ENCODE data around the gene DPP4. TPM values are rescaled to one million over a fixed set of nuclear protein-coding genes. Genes with fewer than 3 reads are reported as not detected.
"Not testable (repeated sequence)": the region's sequence is repeated elsewhere in the genome, so short reads cannot be mapped to it uniquely, and the experiment has no call there.

Gene DPP4
- total RNA-seq, 2 experiments from 2014 or later, result 101 to 107 TPM

DNA sequence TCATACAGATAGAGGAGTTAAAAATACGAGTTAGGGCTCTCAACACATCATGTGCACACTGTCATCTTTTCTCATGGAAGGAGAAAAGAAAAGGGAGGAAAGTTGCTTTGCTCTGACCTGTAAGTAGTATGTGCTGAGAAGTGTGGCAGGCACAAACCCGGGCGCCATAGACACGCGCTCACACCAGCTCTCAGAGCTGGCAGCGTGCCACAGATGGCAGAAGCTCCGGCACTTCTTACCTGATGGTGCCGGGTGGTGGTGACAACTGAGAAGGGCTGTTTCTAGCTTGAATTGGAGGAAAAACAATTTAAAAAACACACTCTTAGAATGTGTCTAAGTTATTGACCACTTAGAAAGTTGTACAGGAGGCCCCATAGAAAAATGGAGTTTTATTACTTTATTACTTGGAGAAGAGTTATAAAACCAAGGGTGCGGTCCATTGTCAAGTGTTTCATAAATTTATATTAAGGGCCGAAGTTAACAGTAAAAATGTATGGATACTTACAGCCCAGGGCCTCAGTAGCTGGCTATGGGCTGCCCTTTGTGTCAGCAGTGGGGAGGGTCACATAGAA, 92.2 kb downstream of the DPP4 start:
- peaks cover 38% of the 10 kb centered on the region for H3K36me3 Mint-ChIP-seq
- DNase-seq, result no peak
- peak overlapping the region; percentile 53 for H3K27ac Mint-ChIP-seq
- H3K9me3 Mint-ChIP-seq, result peaks cover 8% of the 10 kb centered on the region
- no peaks in the 10 kb centered on the region for H3K27me3 Mint-ChIP-seq
- H3K4me3 Mint-ChIP-seq, result no peak overlapping the region
- ATAC-seq (ENCODE audit: low read depth), result no peak
- POLR2A ChIA-PET, result no interaction called here
- peaks cover 44% of the 10 kb centered on the region for H3K4me1 Mint-ChIP-seq

- H3K9me3 Mint-ChIP-seq, result peaks cover 7% of the 10 kb centered on the region
- no peak overlapping the region for H3K4me3 Mint-ChIP-seq
- peaks cover 43% of the 10 kb centered on the region for H3K4me1 Mint-ChIP-seq
- peak overlapping the region; percentile 38 for H3K27ac Mint-ChIP-seq
- no peaks in the 10 kb centered on the region for H3K27me3 Mint-ChIP-seq
- H3K36me3 Mint-ChIP-seq, result peaks cover 37% of the 10 kb centered on the region
- POLR2A ChIA-PET, result no interaction called here
- no peak for DNase-seq
- ATAC-seq (ENCODE audit: low read depth), result no peak
These were observed 93.0 kb downstream of the DPP4 start for GRCh38 chr2:161980976-161981375.

- H3K27ac Mint-ChIP-seq, result peak overlapping the region; percentile 71
- ATAC-seq (ENCODE audit: low read depth), result peak; percentile 51
- peaks cover 7% of the 10 kb centered on the region for H3K9me3 Mint-ChIP-seq
- peak overlapping the region; percentile 53 for H3K4me3 Mint-ChIP-seq
- no peak for DNase-seq
- H3K27me3 Mint-ChIP-seq, result no peaks in the 10 kb centered on the region
- H3K36me3 Mint-ChIP-seq, result peaks cover 43% of the 10 kb centered on the region
- POLR2A ChIA-PET, result interaction anchor here (1.1 to 2.7 kb wide), 3 partner anchors 13 to 26 kb away, joined by 3 to 8 read pairs (median 4); no protein-coding TSS in a partner anchor
- H3K4me1 Mint-ChIP-seq, result peaks cover 53% of the 10 kb centered on the region
These were observed 94.5 kb downstream of the DPP4 start for GRCh38 chr2:161979490-161979889.

GRCh38 chr2:161977926-161978325, 96.1 kb downstream of the DPP4 start:
- H3K27ac Mint-ChIP-seq, result peak overlapping the region; percentile 52
- H3K27me3 Mint-ChIP-seq; DNase-seq; H3K9me3 Mint-ChIP-seq; ATAC-seq (ENCODE audit: low read depth): not testable (repeated sequence)
- H3K4me1 Mint-ChIP-seq, result peaks cover 53% of the 10 kb centered on the region
- H3K36me3 Mint-ChIP-seq, result peaks cover 49% of the 10 kb centered on the region
- POLR2A ChIA-PET, result interaction anchor here (0.6 to 2.7 kb wide), 4 partner anchors 15 to 766 kb away, joined by 4 to 8 read pairs (median 4); no protein-coding TSS in a partner anchor
- H3K4me3 Mint-ChIP-seq, result peak overlapping the region; percentile 52

DNA sequence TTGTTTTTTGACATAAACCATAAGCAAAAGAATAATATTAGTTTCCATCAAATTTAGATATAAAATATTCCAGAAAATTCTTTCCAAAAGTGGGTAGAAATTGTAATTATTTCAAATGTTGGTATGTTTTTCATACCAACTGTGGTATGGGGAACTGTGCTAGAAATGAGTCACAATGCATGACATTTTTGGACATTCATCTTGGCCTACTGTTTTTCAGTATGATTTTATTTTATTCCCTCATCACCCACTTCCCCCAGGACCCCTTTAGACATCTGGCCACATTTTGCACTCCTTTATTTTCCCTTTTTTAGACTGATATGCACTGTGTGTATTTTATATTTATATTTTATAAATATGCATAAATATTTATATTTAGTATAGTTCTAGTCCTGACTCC, 97.1 kb downstream of the DPP4 start:
- H3K4me3 Mint-ChIP-seq, result peak overlapping the region; percentile 53
- H3K9me3 Mint-ChIP-seq, result peaks cover 12% of the 10 kb centered on the region
- peaks cover 46% of the 10 kb centered on the region for H3K36me3 Mint-ChIP-seq
- ATAC-seq (ENCODE audit: low read depth), result no peak
- H3K4me1 Mint-ChIP-seq, result peaks cover 52% of the 10 kb centered on the region
- POLR2A ChIA-PET, result no interaction called here
- no peaks in the 10 kb centered on the region for H3K27me3 Mint-ChIP-seq
- peak overlapping the region; percentile 79 for H3K27ac Mint-ChIP-seq
- DNase-seq, result no peak

GRCh38 chr2:161976295-161976694, 97.7 kb downstream of the DPP4 start:
- POLR2A ChIA-PET, result no interaction called here
- Mint-ChIP-seq H3K27ac (peak overlapping the region; percentile 57), H3K36me3 (peaks cover 45% of the 10 kb centered on the region), H3K9me3 (peaks cover 11% of the 10 kb centered on the region), H3K4me3 (peak overlapping the region; percentile 26), H3K27me3 (no peaks in the 10 kb centered on the region), H3K4me1 (peaks cover 51% of the 10 kb centered on the region)
- DNase-seq (no peak), ATAC-seq (ENCODE audit: low read depth) (no peak)

DNA sequence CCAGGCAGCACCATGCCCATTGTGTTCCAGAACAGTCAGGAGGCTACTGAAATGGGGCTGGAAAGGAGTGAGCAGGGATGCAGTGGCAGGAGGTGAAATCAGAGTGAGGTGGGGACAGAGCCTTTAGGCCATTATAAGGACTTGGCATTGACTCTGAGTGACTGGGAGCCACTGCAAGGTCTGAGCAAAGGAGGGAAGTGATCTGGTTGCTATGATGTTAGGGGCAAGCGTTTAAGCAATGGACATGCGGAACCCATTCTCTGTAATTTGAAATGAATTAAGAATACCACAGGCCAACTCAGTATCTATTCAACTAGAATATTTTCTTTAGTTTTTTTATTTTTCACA, 98.2 kb downstream of the DPP4 start:
- ATAC-seq (ENCODE audit: low read depth) (no peak), DNase-seq (no peak)
- Mint-ChIP-seq H3K27ac (peak overlapping the region; percentile 82), H3K36me3 (peaks cover 44% of the 10 kb centered on the region), H3K4me1 (peaks cover 48% of the 10 kb centered on the region), H3K4me3 (peak overlapping the region; percentile 11), H3K9me3 (peaks cover 11% of the 10 kb centered on the region), H3K27me3 (no peaks in the 10 kb centered on the region)
- POLR2A ChIA-PET, result interaction anchor here (0.8 kb wide), 1 partner anchor 17 kb away, joined by 3 read pairs; no protein-coding TSS in a partner anchor

DNA sequence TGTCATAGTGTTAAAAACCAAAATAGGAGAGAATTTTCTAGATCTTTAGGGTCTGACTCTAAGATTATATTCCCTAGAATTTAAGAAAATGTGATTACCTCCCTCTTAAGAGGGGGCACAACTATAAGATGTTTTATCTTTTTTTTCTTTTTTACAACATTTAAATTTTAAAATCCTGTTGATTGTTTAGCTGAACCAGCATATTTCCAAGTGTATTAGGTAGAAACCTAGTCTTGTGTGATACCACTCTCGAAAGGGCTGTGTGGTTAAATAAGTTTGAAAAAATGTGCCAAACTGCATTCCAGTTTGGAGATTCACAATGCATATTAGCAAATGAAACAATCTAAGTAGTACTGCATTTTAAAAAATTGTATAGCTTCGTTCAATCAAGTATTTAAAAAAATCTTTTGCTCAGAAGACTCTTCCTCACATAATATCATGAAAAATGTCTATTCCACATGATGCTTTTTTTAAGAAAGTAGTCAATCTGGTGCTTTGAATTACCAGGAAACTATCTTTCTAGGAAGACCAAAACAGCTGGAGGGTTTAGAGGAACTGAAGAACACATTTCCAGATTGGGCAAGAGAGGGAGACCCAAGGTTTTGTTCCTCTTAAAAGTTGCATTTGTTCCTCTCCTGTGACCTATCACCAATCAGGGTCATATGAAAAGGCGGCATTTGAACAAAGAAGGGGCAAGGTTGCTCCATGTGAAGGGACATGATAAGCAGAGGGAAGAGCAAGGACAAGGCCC, 98.8 kb downstream of the DPP4 start:
- peak overlapping the region; percentile 11 for H3K4me3 Mint-ChIP-seq
- peaks cover 47% of the 10 kb centered on the region for H3K36me3 Mint-ChIP-seq
- DNase-seq (no peak), ATAC-seq (ENCODE audit: low read depth) (no peak)
- peaks cover 13% of the 10 kb centered on the region for H3K9me3 Mint-ChIP-seq
- POLR2A ChIA-PET, result interaction anchor here (0.8 kb wide), 1 partner anchor 17 kb away, joined by 3 read pairs; no protein-coding TSS in a partner anchor
- H3K4me1 Mint-ChIP-seq, result peaks cover 47% of the 10 kb centered on the region
- H3K27ac Mint-ChIP-seq, result peak overlapping the region; percentile 82
- no peaks in the 10 kb centered on the region for H3K27me3 Mint-ChIP-seq

DNA sequence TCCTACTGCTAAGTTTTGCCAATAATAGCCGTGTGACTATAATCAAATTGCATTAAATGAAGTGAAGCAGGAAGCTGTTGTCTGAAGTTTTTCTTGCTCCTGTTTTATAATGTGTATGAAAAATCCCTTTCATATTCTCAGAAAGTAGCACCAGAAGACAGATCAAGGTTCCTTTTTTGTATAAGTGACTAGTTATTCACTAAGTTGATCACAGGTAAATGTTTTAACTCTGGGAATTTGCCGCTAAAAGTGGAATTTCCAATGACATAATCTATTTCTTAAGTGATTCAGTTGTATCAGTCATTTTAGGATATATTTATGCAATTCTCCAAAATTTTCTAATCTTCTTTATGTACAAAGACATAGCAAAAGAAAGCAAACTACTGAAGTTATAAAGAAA, 99.6 kb downstream of the DPP4 start:
- Mint-ChIP-seq H3K27me3 (no peaks in the 10 kb centered on the region), H3K4me1 (peaks cover 44% of the 10 kb centered on the region), H3K4me3 (no peak overlapping the region), H3K36me3 (peaks cover 53% of the 10 kb centered on the region), H3K9me3 (peaks cover 13% of the 10 kb centered on the region), H3K27ac (no peak overlapping the region)
- DNase-seq (no peak), ATAC-seq (ENCODE audit: low read depth) (no peak)
- POLR2A ChIA-PET, result interaction anchor here (0.8 kb wide), 1 partner anchor 21 kb away, joined by 4 read pairs; no protein-coding TSS in a partner anchor

GRCh38 chr2:161972866-161973265, 101.1 kb downstream of the DPP4 start:
- no peaks in the 10 kb centered on the region for H3K27me3 Mint-ChIP-seq
- DNase-seq (no peak), ATAC-seq (ENCODE audit: low read depth) (no peak)
- no peak overlapping the region for H3K27ac Mint-ChIP-seq
- no peak overlapping the region for H3K4me3 Mint-ChIP-seq
- peaks cover 58% of the 10 kb centered on the region for H3K36me3 Mint-ChIP-seq
- H3K4me1 Mint-ChIP-seq, result peaks cover 46% of the 10 kb centered on the region
- peaks cover 13% of the 10 kb centered on the region for H3K9me3 Mint-ChIP-seq
- POLR2A ChIA-PET, result interaction anchor here (0.9 to 1.5 kb wide), 2 partner anchors 8 to 20 kb away, joined by 3 to 6 read pairs; no protein-coding TSS in a partner anchor

- Mint-ChIP-seq H3K27ac (no peak overlapping the region), H3K36me3 (peaks cover 57% of the 10 kb centered on the region), H3K9me3 (peaks cover 11% of the 10 kb centered on the region), H3K27me3 (no peaks in the 10 kb centered on the region), H3K4me3 (no peak overlapping the region), H3K4me1 (peaks cover 43% of the 10 kb centered on the region)
- POLR2A ChIA-PET, result interaction anchor here (0.9 to 1.5 kb wide), 2 partner anchors 8 to 20 kb away, joined by 3 to 6 read pairs; no protein-coding TSS in a partner anchor
- DNase-seq (no peak), ATAC-seq (ENCODE audit: low read depth) (no peak)
These were observed 101.8 kb downstream of the DPP4 start for GRCh38 chr2:161972232-161972631.

- ATAC-seq (ENCODE audit: low read depth) (no peak), DNase-seq (no peak)
- H3K27ac Mint-ChIP-seq, result no peak overlapping the region
- peaks cover 43% of the 10 kb centered on the region for H3K4me1 Mint-ChIP-seq
- peaks cover 56% of the 10 kb centered on the region for H3K36me3 Mint-ChIP-seq
- POLR2A ChIA-PET, result interaction anchor here (1.5 kb wide), 1 partner anchor 21 kb away, joined by 6 read pairs; no protein-coding TSS in a partner anchor
- no peaks in the 10 kb centered on the region for H3K27me3 Mint-ChIP-seq
- no peak overlapping the region for H3K4me3 Mint-ChIP-seq
- H3K9me3 Mint-ChIP-seq, result peaks cover 10% of the 10 kb centered on the region
These were observed 102.5 kb downstream of the DPP4 start for GRCh38 chr2:161971551-161971950.

DNA sequence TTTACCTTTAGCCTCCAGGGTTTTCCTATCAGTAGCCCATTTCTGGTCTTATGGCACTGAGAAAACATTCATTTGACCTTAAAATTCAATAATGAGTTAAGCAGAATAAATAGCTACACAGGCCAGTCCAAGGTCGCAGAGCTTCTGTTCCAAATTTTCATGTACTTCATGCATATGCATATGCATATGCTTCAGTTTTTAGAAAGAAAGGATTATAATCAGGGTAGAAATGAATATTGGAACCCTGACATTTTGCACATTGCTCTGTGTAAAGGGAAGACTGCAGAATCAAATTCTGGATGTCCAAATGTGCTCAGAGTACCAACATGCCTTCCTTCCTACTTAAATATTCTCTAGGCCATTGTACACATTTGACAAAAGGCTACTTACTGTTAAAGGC, 104.9 kb downstream of the DPP4 start:
- Mint-ChIP-seq H3K9me3 (peaks cover 11% of the 10 kb centered on the region), H3K36me3 (peaks cover 51% of the 10 kb centered on the region), H3K4me3 (no peak overlapping the region), H3K4me1 (peaks cover 44% of the 10 kb centered on the region), H3K27me3 (no peaks in the 10 kb centered on the region), H3K27ac (no peak overlapping the region)
- POLR2A ChIA-PET, result interaction anchor here (1.3 kb wide), 1 partner anchor 23 kb away, joined by 3 read pairs; no protein-coding TSS in a partner anchor
- no peak for DNase-seq
- no peak for ATAC-seq (ENCODE audit: low read depth)
